ENCODE data around the gene DGCR2.

The DGCR2 gene

DNA sequence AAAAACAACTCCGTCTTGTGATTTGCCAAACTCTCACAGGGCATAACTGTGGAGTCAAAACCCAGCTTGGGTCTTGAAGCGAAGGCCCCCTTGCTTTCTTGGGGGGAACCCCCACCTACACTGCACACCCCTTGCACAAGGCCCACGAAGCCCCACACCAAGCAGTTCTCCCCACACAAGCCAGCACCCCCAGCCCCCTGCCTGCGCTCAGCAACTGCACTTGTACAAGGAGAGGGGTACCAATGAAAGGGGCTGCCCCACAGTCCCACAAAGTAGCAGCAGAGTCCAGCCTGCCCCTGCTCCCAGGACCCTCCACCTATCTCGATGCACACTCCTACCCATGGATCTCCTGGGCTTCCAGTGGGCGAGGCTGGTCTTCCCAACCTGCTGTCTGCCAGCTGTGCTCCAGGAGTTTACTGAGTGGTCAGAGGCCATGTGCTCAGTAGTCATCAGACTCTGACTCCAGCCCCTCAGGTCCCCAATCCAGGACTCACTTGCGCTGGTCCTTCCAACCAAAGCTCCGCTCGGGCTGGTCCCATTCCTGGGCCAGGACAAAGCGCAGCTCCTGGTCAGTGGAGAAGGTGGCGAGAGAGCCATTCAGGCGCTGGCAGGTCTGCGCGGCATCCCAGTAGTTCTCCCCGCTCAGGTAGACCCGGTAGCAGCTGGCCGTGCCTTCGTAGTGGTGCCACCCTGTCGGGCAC lies 57.7 kb downstream of the DGCR2 start:
- DNase-seq, result no peak
- TF ChIP-seq POLR2A (IDR thresholded peaks at IDR 0.05; ENCODE audit: low read length) (no peak), GATA1 (IDR thresholded peaks at IDR 0.05; ENCODE audit: low read depth, low read length) (no peak)

DNA sequence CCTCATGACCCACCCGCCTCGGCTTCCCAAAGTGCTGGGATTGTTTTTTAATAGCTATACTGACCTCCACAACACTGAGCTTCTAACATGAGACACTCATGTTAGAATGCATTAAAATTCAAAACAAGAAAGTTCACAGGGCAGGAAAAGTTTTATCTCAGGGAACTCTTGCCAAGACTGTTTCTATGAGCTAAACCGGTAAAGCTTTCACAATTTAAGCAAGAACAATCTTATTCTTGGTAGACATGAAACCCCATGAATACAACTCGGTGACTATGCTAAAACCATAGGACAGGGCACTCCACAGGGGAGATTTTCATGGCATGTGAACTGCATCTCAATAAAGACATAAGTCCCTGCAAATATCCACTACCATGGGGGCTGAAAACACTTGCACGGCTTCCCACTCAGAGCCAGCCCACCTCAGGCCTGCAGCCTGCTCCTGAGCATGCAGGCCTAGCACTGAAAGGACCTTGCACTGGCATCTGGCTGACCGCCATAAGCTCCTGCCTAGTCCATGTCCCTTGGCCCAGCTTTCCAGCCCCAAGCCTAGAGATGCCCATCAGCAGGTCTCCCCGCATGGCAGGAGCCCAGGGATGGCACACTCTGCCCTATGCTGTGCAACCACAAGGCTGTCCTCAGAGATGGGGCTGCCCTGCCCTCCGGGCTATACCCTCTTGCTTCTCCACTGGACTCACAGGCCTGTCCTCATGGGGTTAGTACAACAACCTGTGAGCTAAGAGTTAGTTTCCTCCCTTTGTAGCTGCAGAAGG lies 58.4 kb downstream of the DGCR2 start:
- TF ChIP-seq GATA1 (IDR thresholded peaks at IDR 0.05; ENCODE audit: low read depth, low read length) (no peak), POLR2A (IDR thresholded peaks at IDR 0.05; ENCODE audit: low read length) (no peak)

DNA sequence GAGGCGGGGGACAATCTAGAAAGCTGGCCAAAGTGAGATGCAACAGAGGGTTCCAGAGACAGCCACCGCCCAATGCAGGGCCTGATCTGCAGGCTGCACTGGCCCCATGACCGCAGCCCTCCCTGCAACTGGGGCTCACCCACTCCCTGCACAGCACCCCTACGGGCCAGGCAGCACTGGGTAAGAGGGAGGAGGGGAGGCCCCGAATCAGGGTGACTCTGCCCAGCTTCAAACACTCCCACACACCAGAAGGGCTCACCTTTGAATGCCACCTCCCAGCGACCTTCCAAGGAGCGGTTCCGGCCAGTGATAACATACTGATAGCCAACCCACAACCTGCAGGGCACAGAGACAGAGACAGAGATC lies 59.3 kb downstream of the DGCR2 start:
- no peak for TF ChIP-seq POLR2A (IDR thresholded peaks at IDR 0.05; ENCODE audit: low read length)
- no peak for TF ChIP-seq GATA1 (IDR thresholded peaks at IDR 0.05; ENCODE audit: low read depth, low read length)
- DNase-seq, result no peak

More for the DNA sequence above, 58.4 kb downstream of the DGCR2 start:
- DNase-seq, result no peak

DNA sequence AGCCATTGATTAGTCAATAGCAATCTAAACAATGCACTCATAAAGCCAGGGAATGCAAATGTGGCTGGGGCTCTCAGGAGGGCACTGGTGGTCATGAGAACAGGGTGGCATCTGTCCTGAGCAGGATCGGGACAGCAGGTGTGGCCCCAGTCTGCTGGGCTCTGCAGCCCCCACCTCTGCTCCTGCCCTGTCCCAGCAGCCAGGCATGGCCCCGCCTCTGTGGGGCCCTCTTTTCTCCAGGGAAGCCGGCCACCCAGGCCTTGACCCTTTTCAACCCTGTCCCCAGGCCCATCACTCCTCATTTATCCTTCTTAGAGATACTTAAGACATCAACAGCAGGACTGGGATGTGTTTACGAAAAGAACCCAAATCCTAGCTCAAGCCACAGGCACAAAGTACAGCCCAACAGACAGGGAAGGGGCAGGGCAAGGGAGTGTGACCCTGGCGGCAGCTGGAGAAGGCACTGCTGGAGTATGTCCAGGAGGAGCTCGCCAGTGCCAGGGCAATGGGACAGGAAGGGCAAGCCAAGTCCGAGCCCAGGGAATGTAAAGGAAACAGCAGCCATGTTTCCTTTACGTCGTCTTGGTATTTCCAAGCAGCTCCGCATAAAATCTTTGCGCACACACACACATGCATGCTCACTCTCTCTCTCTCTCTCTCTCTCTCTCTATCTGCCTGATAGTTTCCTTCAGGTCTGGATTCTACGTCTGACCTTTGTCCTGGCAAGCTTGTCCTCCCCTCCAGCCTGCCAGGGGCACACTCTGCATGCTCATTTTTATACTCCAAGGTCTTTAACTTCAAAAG lies 59.9 kb downstream of the DGCR2 start:
- TF ChIP-seq POLR2A (IDR thresholded peaks at IDR 0.05; ENCODE audit: low read length), result no peak
- TF ChIP-seq GATA1 (IDR thresholded peaks at IDR 0.05; ENCODE audit: low read depth, low read length), result no peak
- no peak for DNase-seq

DNA sequence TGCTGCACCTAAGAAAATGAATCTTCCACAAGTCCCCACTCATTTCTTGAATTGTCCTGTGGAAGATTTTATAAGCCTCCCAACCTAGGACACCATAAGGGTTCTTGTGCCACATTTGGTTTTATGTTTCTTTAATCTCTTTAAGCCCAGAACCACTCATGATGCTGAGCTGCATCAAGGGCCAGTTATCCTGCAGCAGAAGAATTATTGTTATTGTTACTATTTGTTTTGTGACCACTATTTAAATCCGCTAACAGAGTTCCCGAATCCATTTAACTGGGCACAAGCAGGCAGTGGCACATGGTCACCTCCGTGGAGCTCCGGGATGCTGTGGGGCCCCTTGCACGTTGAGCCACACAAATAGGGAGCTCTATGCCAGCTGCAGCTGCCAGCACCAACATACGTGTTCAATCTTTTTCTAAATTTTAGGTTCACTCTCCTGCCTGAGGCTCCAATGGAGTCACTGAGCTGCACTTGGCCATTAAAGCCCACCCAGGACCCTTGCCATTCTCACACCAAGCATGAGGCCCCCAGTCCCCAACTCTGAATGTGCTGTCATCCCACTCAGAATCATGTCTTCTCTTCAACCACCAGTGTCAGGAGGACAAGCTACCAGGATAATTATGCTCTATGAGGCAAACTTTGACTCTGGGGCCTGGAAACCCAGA lies 60.6 kb downstream of the DGCR2 start:
- no peak for DNase-seq
- no peak for TF ChIP-seq GATA1 (IDR thresholded peaks at IDR 0.05; ENCODE audit: low read depth, low read length)
- TF ChIP-seq POLR2A (IDR thresholded peaks at IDR 0.05; ENCODE audit: low read length), result no peak

DNA sequence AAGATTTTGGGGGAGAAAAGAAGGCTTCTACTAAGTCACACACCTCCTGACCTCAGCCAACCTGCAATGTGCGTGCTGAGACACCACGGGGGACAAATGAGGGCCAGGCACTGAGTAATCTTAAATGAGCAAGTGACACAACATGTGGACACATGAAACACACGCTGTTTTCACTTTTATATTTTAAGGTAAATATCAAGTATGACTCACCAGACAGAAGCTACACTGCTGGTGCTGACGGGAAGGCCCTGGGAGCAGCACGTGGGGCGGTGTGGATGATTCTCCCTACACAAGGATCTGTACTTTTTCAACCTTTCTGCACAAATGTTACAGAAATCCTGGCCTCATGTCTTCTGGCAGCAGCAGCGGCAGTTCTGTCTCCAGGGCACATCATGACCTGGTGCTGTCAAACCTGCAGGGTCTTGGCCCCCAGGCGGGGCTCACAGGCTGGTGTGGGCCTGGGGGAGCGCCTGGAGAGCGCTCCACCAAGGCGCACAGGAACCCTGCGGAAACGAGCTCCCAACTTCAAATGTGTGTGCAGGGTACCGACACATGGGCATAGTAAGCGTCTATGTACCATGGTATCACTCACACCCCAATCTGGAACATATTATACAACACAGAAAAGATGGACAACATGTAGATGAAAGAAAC lies 61.7 kb downstream of the DGCR2 start:
- no peak for TF ChIP-seq POLR2A (IDR thresholded peaks at IDR 0.05; ENCODE audit: low read length)
- no peak for TF ChIP-seq GATA1 (IDR thresholded peaks at IDR 0.05; ENCODE audit: low read depth, low read length)
- DNase-seq, result no peak

DNA sequence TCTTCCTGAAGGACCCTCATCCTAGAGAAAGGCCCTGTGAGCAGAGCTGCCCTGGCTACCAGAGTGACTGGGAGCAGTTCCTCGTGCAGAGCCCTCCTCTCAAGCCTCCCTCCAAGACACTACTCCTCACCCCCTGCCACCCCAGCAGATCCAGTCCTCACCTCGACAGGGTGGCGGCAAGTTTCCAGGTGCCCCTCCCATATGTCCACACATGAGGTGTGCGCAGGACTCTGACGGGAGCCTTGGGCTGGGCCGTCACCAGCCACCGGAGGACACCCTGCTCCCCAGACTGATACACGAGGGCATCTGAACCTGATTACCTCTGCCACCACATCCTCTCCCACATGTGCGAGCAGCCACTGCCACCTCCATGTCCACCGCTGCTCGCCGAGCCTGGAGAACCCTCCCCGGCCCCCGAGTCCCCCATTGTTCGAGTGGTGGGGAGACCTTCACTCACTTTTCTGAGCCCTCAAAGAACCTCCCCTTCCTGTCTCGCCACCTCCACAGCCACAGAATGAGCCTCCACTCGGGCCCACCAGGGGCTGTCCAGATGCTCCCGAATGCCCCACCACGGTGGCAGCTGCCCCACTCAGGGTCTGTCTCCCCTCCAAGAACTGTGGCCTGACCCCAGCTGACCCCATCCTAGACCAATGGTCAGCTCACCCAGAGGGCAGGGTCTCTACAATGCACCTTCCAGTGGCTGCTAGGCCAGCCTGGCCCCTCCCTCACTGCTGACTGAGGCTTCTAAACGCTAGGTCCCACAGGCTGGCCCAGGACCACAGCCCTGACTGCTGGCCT lies 62.5 kb downstream of the DGCR2 start:
- no peak for DNase-seq
- TF ChIP-seq GATA1 (IDR thresholded peaks at IDR 0.05; ENCODE audit: low read depth, low read length) (no peak), POLR2A (IDR thresholded peaks at IDR 0.05; ENCODE audit: low read length) (no peak)

DNA sequence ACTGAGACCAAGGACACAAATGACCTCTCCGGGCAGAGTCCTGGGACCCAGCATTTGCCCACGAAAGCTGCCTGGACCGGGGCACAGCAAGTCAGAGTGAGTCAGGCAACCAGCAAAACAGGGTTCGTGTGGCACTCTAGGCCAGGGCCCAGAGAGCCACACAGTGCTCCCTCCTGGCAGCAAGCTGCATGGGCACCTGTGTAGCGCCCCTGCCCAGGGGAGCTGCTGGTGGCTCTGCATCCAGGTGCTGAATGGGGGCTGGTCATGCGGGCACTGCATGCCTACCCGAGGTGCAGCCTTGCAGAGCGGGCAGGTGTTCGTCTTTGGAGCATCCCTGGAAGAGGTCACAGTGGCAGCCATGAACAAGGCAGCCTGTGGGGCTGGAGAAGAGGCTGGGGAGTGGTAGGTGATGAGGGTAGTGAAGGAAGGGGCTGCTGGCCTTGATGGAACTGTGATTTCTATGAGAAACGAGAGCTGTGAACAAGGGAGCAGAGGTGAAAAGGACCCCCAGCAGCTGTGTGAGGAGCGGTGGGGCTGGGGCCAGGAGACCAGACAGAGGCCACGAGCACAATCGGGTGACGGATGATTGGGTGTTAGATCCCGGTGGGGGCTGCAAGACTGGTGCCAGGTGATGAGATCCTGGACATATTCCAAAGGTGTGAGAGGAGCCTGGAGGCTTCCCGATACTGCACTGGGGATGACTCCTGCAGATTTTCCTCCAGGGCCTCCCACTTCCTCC lies 63.3 kb downstream of the DGCR2 start:
- no peak for DNase-seq
- TF ChIP-seq POLR2A (IDR thresholded peaks at IDR 0.05; ENCODE audit: low read length) (no peak), GATA1 (IDR thresholded peaks at IDR 0.05; ENCODE audit: low read depth, low read length) (no peak)

DNA sequence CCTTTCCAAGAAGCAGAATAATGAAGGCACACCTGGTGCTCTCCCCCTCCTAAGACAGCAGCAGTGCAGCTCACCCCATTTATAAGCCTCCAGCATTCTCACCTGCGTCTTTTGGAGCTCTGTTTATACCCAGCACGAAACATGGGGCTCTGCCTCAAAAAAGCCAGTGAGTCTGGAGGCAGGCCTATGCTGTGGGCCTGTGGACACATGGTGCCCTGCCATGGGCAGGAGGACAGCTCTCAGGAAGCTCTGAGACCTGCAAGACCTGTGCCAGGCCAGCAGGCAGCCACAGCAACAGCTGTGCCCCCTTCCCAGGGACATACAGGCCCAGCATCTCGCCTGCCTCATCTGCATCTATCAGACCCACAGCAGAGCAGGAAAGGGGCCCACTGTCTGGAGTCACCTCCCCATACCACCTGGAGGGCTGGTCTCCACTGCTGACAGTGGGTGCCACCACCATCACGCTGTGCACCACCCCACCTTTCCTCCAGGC lies 64.2 kb downstream of the DGCR2 start:
- DNase-seq, result no peak
- TF ChIP-seq POLR2A (IDR thresholded peaks at IDR 0.05; ENCODE audit: low read length) (no peak), GATA1 (IDR thresholded peaks at IDR 0.05; ENCODE audit: low read depth, low read length) (no peak)

DNA sequence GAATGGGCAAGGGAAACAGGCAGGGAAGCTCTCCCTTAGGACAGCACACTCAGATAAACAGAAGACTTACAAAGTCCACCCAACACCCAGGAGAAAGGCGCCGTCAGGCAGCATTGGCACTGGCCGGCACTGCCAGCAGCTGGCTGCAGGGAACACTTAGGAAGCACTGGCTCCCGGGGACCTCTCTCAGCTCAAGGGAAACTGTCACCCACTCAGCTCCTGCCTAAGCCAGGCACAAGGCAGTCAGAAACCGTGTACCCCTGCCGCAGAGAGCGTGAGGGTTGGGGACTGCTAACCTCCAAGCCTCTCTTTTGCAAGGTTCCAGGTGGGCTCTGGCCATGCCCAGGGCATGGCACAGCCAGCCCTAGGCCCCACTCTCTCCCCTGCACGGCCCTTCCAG lies 64.7 kb downstream of the DGCR2 start:
- TF ChIP-seq GATA1 (IDR thresholded peaks at IDR 0.05; ENCODE audit: low read depth, low read length) (no peak), POLR2A (IDR thresholded peaks at IDR 0.05; ENCODE audit: low read length) (no peak)
- DNase-seq, result no peak

DNA sequence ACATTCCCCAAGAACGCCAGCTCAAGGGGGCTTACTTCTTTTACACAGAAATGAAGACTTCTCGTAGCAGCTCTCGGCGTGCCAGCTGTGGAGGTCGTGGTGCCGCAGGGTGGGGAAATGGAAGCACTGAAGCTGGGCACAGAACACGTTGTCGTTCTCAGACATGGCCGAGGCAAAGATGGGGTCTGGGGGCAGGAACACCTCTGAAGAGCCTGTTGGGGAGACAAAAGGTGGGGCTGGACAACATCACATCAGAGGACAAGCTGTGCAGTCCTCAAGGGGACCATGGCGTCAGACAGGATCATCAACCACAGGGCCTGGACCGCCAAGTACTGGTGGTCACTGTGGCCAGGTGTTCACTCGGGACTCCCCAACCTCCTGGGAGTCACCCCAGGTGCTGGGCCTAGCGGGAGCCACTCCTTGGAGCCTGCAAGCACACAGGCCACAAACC lies 65.2 kb downstream of the DGCR2 start:
- no peak for DNase-seq
- no peak for TF ChIP-seq POLR2A (IDR thresholded peaks at IDR 0.05; ENCODE audit: low read length)

DNA sequence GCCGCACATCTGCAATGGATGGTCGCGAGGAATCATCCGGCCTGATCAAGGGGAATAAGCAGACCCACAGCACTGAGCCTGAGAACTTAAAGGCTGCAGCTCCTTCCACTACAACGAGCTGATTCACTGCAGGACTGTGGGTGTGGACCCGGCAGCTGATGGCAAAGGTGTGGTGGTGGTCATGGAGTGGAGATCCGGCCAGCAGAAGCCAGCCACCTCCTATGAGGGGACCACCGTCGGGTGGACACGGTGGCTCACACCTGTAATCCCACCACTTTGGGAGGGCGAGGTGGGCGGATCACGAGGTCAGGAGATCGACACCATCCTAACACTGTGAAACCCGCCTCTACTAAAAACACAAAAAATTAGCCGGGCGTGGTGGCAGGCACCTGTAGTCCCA lies 66.4 kb downstream of the DGCR2 start:
- DNase-seq, result no peak
- TF ChIP-seq GATA1 (IDR thresholded peaks at IDR 0.05; ENCODE audit: low read depth, low read length), result no peak
- TF ChIP-seq POLR2A (IDR thresholded peaks at IDR 0.05; ENCODE audit: low read length), result no peak

Measured in erythroblast (primary cell).